MG63 (cell line): ENCODE data around the gene HADHB. TPM values are rescaled to one million over a fixed set of nuclear protein-coding genes. Genes with fewer than 3 reads are reported as not detected.
A peak's percentile ranks its signal among the peaks of the same experiment; 100 is the strongest.
"Not testable (repeated sequence)": the region's sequence is repeated elsewhere in the genome, so short reads cannot be mapped to it uniquely, and the experiment has no call there.

Source experiments
- DNase-seq: peaks from one replicate; pipeline ENCODE4 v3.0.0-alpha.2; 2020
- H3K27me3 ChIP-seq: fragments of 250-450 bp; sonication (Bioruptor Pico); 2 replicates; pipeline ENCODE4 v1.5.1; 2020; ENCODE audit warnings: mild to moderate bottlenecking, moderate library complexity
- H3K36me3 ChIP-seq: fragments of 250-450 bp; sonication (Bioruptor Pico); 2 replicates; pipeline ENCODE4 v1.5.1; 2020; ENCODE audit warnings: mild to moderate bottlenecking, moderate library complexity
- H3K4me3 ChIP-seq: fragments of 250-450 bp; sonication (Bioruptor Pico); 2 replicates; pipeline ENCODE4 v1.5.1; 2020; ENCODE audit warnings: mild to moderate bottlenecking, moderate library complexity
- H3K9me3 ChIP-seq: fragments of 250-450 bp; sonication (Bioruptor Pico); 2 replicates; pipeline ENCODE4 v1.5.1; 2020; ENCODE audit warnings: mild to moderate bottlenecking, moderate library complexity
- total RNA-seq: library from RNA; depleted of rRNA; stranded (reverse); fragments of >200 nt; shearing (Covaris generic); gene quantifications from 2 replicates; pipeline ENCODE4 v1.2.3, GENCODE V29; 2014; ENCODE audit warnings: low replicate concordance

HADHB gene
- total RNA-seq, 1 experiment from 2014 or later = 16.5 TPM

- no peaks in the 10 kb centered on the region for H3K27me3 ChIP-seq
- no peaks in the 10 kb centered on the region for H3K9me3 ChIP-seq
- peak; percentile 79 for DNase-seq
- H3K36me3 ChIP-seq = peaks cover 18% of the 10 kb centered on the region
- H3K4me3 ChIP-seq = no peak overlapping the region
Observed at GRCh38 chr2:26274058-26274613, 29.4 kb downstream of the HADHB start.

- peaks cover 30% of the 10 kb centered on the region for H3K36me3 ChIP-seq
Observed at GRCh38 chr2:26276484-26277227, 31.9 kb downstream of the HADHB start.

GRCh38 chr2:26279886-26280285 is 35.1 kb downstream of the HADHB start:
- Histone ChIP-seq H3K27me3 (no peaks in the 10 kb centered on the region), H3K4me3 (no peak overlapping the region), H3K36me3 (peaks cover 49% of the 10 kb centered on the region), H3K9me3 (no peaks in the 10 kb centered on the region)
- DNase-seq = no peak

More at GRCh38 chr2:26276484-26277227, 31.9 kb downstream of the HADHB start:
- no peaks in the 10 kb centered on the region for H3K27me3 ChIP-seq
- H3K9me3 ChIP-seq = no peaks in the 10 kb centered on the region
- DNase-seq = no peak
- no peak overlapping the region for H3K4me3 ChIP-seq

- no peak overlapping the region for H3K4me3 ChIP-seq
- H3K27me3 ChIP-seq = no peaks in the 10 kb centered on the region
- no peak for DNase-seq
- H3K36me3 ChIP-seq = peaks cover 49% of the 10 kb centered on the region
- H3K9me3 ChIP-seq = no peaks in the 10 kb centered on the region
Observed at GRCh38 chr2:26281226-26281625, 36.5 kb downstream of the HADHB start.

- Histone ChIP-seq H3K27me3 (no peaks in the 10 kb centered on the region), H3K4me3 (no peak overlapping the region), H3K36me3 (peaks cover 47% of the 10 kb centered on the region), H3K9me3 (no peaks in the 10 kb centered on the region)
- no peak for DNase-seq
Observed at GRCh38 chr2:26283606-26284005, 38.9 kb downstream of the HADHB start.

- DNase-seq = peak; percentile 36
- Histone ChIP-seq H3K9me3 (no peaks in the 10 kb centered on the region), H3K36me3 (peaks cover 41% of the 10 kb centered on the region), H3K4me3 (no peak overlapping the region), H3K27me3 (no peaks in the 10 kb centered on the region)
Observed at GRCh38 chr2:26284132-26284531, 39.4 kb downstream of the HADHB start.

GRCh38 chr2:26285931-26286330 is 41.2 kb downstream of the HADHB start:
- no peaks in the 10 kb centered on the region for H3K27me3 ChIP-seq
- H3K4me3 ChIP-seq = no peak overlapping the region
- no peak for DNase-seq
- H3K9me3 ChIP-seq = no peaks in the 10 kb centered on the region
- peaks cover 39% of the 10 kb centered on the region for H3K36me3 ChIP-seq

GRCh38 chr2:26290001-26290400 is 45.3 kb downstream of the HADHB start:
- no peaks in the 10 kb centered on the region for H3K9me3 ChIP-seq
- no peak for DNase-seq
- H3K36me3 ChIP-seq = peaks cover 11% of the 10 kb centered on the region
- H3K4me3 ChIP-seq = no peak overlapping the region
- no peaks in the 10 kb centered on the region for H3K27me3 ChIP-seq

- Histone ChIP-seq H3K4me3 (no peak overlapping the region), H3K36me3 (0 out of 2 replicates have a peak, but pooled peaks cover 4% of the 10 kb centered on the region), H3K27me3 (no peaks in the 10 kb centered on the region), H3K9me3 (no peaks in the 10 kb centered on the region)
- peak; percentile 31 for DNase-seq
Observed at GRCh38 chr2:26292646-26293045, 47.9 kb downstream of the HADHB start.

GRCh38 chr2:26295511-26295910 is 50.8 kb downstream of the HADHB start:
- H3K4me3 ChIP-seq = no peak overlapping the region
- no peak for DNase-seq
- H3K36me3 ChIP-seq = no peaks in the 10 kb centered on the region
- H3K27me3 ChIP-seq = no peaks in the 10 kb centered on the region
- no peaks in the 10 kb centered on the region for H3K9me3 ChIP-seq

GRCh38 chr2:26297061-26297460 is 52.3 kb downstream of the HADHB start:
- Histone ChIP-seq H3K27me3 (no peaks in the 10 kb centered on the region), H3K9me3 (no peaks in the 10 kb centered on the region)

GRCh38 chr2:26298286-26298637 is 53.5 kb downstream of the HADHB start:
- no peaks in the 10 kb centered on the region for H3K27me3 ChIP-seq
- no peaks in the 10 kb centered on the region for H3K36me3 ChIP-seq
- no peaks in the 10 kb centered on the region for H3K9me3 ChIP-seq
- H3K4me3 ChIP-seq = no peak overlapping the region
- no peak for DNase-seq

More at GRCh38 chr2:26297061-26297460, 52.3 kb downstream of the HADHB start:
- no peaks in the 10 kb centered on the region for H3K36me3 ChIP-seq
- no peak for DNase-seq
- no peak overlapping the region for H3K4me3 ChIP-seq

GRCh38 chr2:26298638-26299393 is 54.1 kb downstream of the HADHB start:
- Histone ChIP-seq H3K4me3 (peak overlapping the region; percentile 41), H3K9me3 (no peaks in the 10 kb centered on the region), H3K27me3 (no peaks in the 10 kb centered on the region), H3K36me3 (no peaks in the 10 kb centered on the region)
- peak; percentile 25 for DNase-seq

GRCh38 chr2:26299471-26300101 is 54.8 kb downstream of the HADHB start:
- peak; percentile 37 for DNase-seq
- H3K27me3 ChIP-seq = no peaks in the 10 kb centered on the region
- no peaks in the 10 kb centered on the region for H3K9me3 ChIP-seq
- H3K36me3 ChIP-seq = no peaks in the 10 kb centered on the region
- H3K4me3 ChIP-seq = peak overlapping the region; percentile 41

GRCh38 chr2:26300234-26300925 is 55.6 kb downstream of the HADHB start:
- no peaks in the 10 kb centered on the region for H3K36me3 ChIP-seq
- DNase-seq = no peak
- no peaks in the 10 kb centered on the region for H3K27me3 ChIP-seq
- no peaks in the 10 kb centered on the region for H3K9me3 ChIP-seq
- no peak overlapping the region for H3K4me3 ChIP-seq

- no peak overlapping the region for H3K4me3 ChIP-seq
- peak; percentile 89 for DNase-seq
- H3K36me3 ChIP-seq = no peaks in the 10 kb centered on the region
Observed at GRCh38 chr2:26302846-26303245, 58.1 kb downstream of the HADHB start.

GRCh38 chr2:26305094-26305493 is 60.4 kb downstream of the HADHB start:
- not testable (repeated sequence) for H3K4me3 ChIP-seq, DNase-seq, H3K9me3 ChIP-seq

More at GRCh38 chr2:26302846-26303245, 58.1 kb downstream of the HADHB start:
- no peaks in the 10 kb centered on the region for H3K27me3 ChIP-seq
- H3K9me3 ChIP-seq = no peaks in the 10 kb centered on the region

More at GRCh38 chr2:26305094-26305493, 60.4 kb downstream of the HADHB start:
- H3K27me3 ChIP-seq, H3K36me3 ChIP-seq: not testable (repeated sequence)
